ENCODE data around the gene LGMN. TPM values are rescaled to one million over a fixed set of nuclear protein-coding genes. Genes with fewer than 3 reads are reported as not detected.

LGMN gene
- total RNA-seq, 1 donor: 8.4 TPM

DNA sequence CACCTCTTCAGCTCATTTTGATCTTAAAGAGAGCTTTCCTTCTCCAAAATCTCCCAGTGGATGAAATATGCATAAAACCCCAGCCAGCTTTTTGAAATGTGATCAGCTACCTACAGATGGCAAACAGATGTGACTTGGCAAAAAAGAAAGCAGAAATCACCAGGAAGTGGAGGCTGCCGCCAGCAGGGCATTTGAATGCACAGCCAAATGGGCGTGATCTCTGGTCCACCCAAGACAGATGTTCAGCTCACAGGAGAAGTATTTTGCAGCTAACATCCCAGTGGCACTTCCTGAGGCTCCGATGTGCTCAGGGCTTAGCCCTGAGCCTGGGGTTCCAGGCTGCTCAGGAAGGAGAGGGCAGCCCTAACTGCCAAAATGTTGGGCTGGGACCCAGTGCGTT, 78.3 kb downstream of the LGMN start:
- Histone ChIP-seq H3K4me1 (ENCODE audit: insufficient read depth, low read length) (peaks cover 69% of the 10 kb centered on the region), H3K9me3 (ENCODE audit: low read depth, low read length) (no peaks in the 10 kb centered on the region), H3K27me3 (ENCODE audit: insufficient read depth, low read length) (no peaks in the 10 kb centered on the region), H3K4me3 (ENCODE audit: low read length) (no peak overlapping the region)

DNA sequence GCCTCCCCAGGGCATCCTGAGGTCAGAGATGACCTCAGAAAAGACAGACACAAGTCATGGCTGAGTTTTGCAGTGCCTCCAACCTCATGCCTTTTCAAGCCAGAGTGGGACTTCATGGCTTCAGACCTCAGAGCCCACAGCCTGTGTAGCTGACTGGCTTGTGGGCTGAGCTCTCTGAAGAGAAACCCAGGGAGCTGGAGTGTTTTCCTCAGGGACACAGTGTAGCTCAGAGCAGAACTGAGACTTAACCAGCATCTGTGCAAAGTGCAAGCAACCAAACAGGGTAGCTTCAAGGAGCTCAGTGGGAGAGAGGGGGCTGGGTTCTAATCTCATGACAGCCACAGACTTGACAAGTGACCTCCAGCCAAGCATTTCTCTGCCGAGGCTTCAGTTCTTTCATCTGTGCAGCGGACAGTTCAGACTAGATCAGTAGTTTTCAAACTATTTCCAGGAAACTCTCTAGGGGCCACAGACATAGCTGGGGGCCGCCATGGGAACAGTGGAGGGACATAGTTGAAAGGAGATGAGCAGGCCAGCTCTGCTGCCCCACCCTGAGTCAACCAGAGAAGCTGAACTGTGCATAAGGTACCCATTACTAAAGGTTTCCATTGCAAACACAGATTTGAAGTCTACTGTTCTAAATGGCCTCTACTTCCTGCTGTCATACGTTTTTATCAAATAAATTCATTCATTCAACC, 80.0 kb downstream of the LGMN start:
- Histone ChIP-seq H3K27me3 (ENCODE audit: insufficient read depth, low read length) (no peaks in the 10 kb centered on the region), H3K9me3 (ENCODE audit: low read depth, low read length) (no peaks in the 10 kb centered on the region), H3K4me1 (ENCODE audit: insufficient read depth, low read length) (peaks cover 69% of the 10 kb centered on the region), H3K4me3 (ENCODE audit: low read length) (no peak overlapping the region)

DNA sequence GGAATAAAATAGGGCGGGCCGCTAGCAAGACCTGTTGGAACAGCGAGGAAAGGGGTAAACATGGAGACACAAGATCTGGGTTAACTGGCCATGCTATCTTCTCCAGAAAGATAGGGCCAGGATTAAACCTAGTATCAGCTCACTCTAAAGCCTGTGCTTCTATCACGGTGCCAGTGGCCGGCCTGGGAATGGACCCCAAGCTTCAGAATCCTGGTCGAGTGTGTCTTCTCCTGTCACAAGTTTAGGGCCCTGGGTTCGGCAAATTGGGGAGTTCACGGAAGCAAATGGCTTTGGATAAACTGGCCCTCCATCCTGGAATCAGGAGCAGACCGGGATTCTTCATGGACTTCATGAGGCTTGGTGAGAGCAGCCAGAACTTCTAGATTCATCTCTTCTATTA, 82.2 kb downstream of the LGMN start:
- Histone ChIP-seq H3K4me1 (ENCODE audit: insufficient read depth, low read length) (peaks cover 89% of the 10 kb centered on the region), H3K9me3 (ENCODE audit: low read depth, low read length) (no peaks in the 10 kb centered on the region), H3K27me3 (ENCODE audit: insufficient read depth, low read length) (no peaks in the 10 kb centered on the region), H3K4me3 (ENCODE audit: low read length) (no peak overlapping the region)

DNA sequence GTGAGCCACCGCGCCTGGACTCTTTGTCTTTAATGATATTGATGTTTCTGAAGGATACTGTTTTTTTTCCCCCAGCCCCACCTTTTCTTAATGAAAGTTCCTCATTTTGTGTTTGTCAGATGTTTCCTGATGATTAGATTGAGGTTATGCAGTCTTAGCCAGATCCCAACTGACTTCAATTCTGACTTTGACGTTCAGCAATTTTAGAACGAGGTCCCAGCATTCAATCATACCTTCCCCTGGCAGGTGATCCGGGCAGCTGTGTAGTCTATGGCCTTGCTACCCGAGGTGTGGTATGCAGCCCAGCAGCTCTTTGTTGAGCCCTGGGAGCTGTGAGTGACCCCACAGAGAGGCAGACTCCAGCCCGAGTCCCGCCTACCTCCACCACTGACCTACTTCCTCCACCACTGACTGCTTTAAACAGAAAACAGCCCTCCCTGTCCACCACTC, 82.7 kb downstream of the LGMN start:
- H3K27me3 ChIP-seq (ENCODE audit: insufficient read depth, low read length): no peaks in the 10 kb centered on the region
- H3K4me3 ChIP-seq (ENCODE audit: low read length): no peak overlapping the region
- peaks cover 93% of the 10 kb centered on the region for H3K4me1 ChIP-seq (ENCODE audit: insufficient read depth, low read length)
- no peaks in the 10 kb centered on the region for H3K9me3 ChIP-seq (ENCODE audit: low read depth, low read length)

DNA sequence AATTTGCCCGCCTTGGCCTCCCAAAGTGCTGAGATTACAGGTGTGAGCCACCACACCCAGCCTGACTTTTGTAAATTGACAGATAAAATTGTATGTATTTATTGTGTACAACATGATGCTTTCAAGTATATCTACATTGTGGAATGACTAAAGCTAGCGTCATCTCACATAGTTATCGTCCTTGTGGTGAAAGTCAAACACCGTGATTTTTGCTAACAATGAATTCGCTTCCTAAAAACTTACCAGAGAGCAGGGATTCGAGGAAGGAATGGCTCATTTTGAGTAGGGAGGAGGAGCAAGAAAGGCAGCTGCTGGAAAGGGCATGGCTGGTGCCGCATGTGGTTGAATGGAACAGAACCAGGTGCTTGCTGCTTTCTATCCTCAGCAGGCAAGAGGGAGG, 85.4 kb downstream of the LGMN start:
- no peak overlapping the region for H3K4me3 ChIP-seq (ENCODE audit: low read length)
- H3K27me3 ChIP-seq (ENCODE audit: insufficient read depth, low read length): no peaks in the 10 kb centered on the region
- peaks cover 93% of the 10 kb centered on the region for H3K4me1 ChIP-seq (ENCODE audit: insufficient read depth, low read length)
- H3K9me3 ChIP-seq (ENCODE audit: low read depth, low read length): no peaks in the 10 kb centered on the region

DNA sequence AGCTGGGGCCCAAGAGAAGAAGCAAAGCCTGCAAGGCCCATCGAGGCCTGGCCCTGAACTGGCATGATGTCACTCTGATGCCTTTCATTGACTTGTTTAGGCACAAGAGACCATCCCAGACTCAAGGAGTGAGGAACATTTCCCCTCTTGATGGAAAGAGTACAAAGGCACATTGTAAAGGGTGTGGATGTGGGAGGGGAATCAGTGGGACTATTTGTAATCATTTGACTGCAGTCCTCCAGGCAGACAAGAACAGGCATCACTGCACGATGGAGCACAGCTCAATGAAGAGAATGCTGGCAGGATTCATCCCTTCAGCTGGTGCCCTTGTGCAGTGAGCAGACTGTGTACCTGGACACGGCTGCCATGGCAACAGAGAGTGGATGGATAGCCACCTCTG, 87.9 kb downstream of the LGMN start:
- H3K9me3 ChIP-seq (ENCODE audit: low read depth, low read length): no peaks in the 10 kb centered on the region
- peaks cover 99% of the 10 kb centered on the region for H3K4me1 ChIP-seq (ENCODE audit: insufficient read depth, low read length)
- H3K27me3 ChIP-seq (ENCODE audit: insufficient read depth, low read length): no peaks in the 10 kb centered on the region
- H3K4me3 ChIP-seq (ENCODE audit: low read length): no peak overlapping the region

DNA sequence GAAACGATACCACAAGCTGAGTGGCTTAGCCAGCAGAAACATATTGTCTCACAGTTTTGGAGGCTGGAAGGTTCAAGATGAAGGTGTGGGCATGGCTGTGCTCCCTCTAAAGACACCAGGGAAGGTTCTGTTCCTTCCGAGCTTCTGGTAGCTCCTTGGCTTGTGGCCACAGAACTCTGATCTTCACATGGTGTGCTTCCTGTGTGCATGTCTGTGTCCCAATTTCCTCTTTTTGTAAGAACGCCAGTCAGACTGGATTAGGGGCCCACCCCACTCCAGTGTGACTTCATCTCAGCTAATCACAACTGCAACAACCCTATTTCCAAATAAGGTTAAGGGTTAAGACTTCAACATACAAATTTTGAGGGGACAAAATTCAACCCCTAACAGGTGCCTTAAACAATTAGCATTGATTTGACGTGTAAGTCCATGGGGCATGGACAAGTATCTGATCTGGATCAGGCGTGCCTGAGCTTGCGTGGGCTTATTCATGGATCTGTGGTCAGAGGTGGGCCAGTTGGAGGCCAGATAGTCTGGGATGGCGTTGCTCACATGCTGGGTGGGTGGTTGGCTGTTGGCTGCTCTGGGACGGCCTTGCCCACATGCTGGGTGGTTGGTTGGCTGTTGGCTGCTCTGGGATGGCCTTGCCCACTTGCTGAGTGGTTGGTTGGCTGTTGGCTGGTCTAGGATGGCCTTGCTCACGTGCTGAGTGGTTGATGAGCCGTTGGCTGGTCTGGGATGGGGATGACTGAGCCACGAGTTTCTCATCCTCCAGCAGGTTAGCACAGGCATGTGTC, 88.5 kb downstream of the LGMN start:
- no peak overlapping the region for H3K4me3 ChIP-seq (ENCODE audit: low read length)
- peaks cover 99% of the 10 kb centered on the region for H3K4me1 ChIP-seq (ENCODE audit: insufficient read depth, low read length)
- H3K27me3 ChIP-seq (ENCODE audit: insufficient read depth, low read length): no peaks in the 10 kb centered on the region
- H3K9me3 ChIP-seq (ENCODE audit: low read depth, low read length): no peaks in the 10 kb centered on the region

DNA sequence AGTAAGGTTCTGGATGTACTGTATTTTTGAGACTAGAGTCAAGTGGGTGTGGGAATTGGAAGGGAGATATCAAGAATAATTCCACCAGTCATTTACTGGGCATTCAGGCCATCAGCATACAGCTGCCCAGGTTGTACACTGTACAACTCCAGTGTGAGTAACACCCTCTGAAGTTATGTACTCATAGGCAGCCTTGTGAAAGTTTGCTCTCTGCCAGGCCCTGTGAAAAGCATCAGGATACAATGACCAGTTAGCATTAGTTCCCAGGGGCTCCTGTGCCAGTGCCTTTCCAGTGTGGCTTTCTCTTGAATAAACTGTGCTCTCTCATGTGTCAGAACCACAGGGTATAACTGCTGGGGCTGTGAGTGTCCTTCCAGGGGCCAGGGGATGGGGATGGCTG, 89.7 kb downstream of the LGMN start:
- H3K4me1 ChIP-seq (ENCODE audit: insufficient read depth, low read length): peaks cover 97% of the 10 kb centered on the region
- no peaks in the 10 kb centered on the region for H3K27me3 ChIP-seq (ENCODE audit: insufficient read depth, low read length)
- no peaks in the 10 kb centered on the region for H3K9me3 ChIP-seq (ENCODE audit: low read depth, low read length)
- no peak overlapping the region for H3K4me3 ChIP-seq (ENCODE audit: low read length)

DNA sequence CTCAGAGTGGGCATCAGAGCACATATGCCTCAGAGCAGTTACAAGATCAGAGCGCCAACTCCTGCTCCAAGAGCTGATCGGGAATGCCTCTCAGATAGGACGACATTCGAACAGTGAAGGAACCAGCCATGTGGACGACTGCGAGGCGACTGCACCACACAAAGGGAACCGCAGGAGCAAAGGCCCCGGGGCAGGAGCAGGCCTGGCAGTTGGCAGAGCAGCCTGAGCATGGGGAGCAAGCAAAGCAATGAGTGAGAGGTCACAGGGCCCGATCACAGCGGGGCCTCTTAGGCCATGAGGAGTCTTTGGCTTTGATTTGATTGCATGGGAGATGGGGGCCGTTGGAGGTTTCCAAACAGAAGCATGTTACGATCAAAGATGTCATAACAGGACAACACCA, 90.3 kb downstream of the LGMN start:
- no peak overlapping the region for H3K4me3 ChIP-seq (ENCODE audit: low read length)
- no peaks in the 10 kb centered on the region for H3K27me3 ChIP-seq (ENCODE audit: insufficient read depth, low read length)
- no peaks in the 10 kb centered on the region for H3K9me3 ChIP-seq (ENCODE audit: low read depth, low read length)
- peaks cover 94% of the 10 kb centered on the region for H3K4me1 ChIP-seq (ENCODE audit: insufficient read depth, low read length)

DNA sequence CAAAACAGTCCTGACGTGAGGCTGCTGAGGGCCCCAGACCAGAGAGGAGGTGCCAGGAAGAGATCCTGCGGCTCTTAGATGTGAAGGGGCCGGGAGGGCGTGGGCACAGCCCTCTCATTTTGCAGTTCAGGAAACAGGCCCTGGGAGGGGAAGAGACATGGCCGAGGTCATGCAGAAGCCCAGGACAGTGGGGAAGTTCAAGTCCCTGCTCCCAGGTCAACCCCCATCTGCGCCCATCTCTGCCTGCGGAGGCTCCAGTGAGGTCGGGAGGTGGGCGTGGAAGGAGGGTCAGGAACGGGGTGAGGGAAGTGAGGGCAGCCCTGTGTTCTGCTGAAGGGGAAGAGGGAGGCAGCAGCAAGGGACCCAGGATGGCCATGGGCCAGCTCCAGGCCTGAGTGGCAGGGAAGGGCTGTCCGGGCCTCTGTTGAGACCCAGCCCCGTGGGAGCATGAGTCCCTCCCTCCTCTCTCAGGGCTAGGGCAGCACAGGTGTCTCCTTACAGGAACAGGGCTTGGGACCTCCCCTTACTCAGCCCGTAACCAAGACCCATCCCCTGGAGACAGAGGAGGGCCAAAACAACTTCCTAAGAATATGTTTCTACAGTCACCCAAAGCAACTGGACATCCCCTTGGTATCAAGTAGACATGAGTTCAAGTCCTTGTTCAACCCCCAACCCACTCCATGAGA, 90.8 kb downstream of the LGMN start:
- Histone ChIP-seq H3K4me3 (ENCODE audit: low read length) (no peak overlapping the region), H3K9me3 (ENCODE audit: low read depth, low read length) (no peaks in the 10 kb centered on the region), H3K4me1 (ENCODE audit: insufficient read depth, low read length) (peaks cover 90% of the 10 kb centered on the region), H3K27me3 (ENCODE audit: insufficient read depth, low read length) (no peaks in the 10 kb centered on the region)

DNA sequence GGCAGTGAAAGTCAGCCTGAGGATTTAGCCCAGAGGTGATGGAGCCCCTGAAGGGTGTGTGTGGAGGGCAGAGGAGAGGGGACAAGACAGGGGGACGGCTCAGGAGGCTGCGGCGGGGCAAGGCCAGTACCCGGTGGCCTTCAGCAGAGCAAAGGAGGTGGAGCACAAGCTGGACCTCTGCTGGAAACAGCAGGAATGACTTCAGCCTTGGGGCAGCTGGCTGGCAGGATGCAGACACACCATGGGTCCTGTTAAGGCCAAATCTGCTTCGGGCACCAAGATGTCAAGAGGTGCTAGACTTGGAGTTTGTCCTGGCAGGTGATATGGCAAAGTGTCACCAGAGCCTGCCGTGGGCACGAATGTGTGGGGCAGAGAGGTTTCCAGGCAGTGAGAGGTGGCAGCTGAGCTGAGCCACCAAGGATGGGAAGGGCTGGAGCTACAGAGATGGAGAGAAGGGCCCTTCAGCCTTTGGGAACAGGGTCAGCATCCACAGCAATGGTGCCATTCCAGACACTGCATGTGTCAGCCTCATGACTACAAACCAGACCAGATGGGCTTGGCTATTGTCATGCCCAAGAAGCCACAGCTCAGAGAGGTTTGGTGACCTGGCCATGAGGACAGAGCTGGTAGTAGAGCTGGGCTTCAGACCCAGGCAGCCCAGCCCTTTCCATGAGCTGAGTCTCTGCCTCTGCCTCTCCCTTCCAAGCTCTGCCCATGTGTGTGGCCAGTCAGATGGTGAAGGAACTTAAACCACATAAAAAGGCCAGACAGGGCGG, 91.9 kb downstream of the LGMN start:
- Histone ChIP-seq H3K27me3 (ENCODE audit: insufficient read depth, low read length) (no peaks in the 10 kb centered on the region), H3K4me3 (ENCODE audit: low read length) (peak overlapping the region; percentile 90), H3K9me3 (ENCODE audit: low read depth, low read length) (no peaks in the 10 kb centered on the region), H3K4me1 (ENCODE audit: insufficient read depth, low read length) (peaks cover 86% of the 10 kb centered on the region)

DNA sequence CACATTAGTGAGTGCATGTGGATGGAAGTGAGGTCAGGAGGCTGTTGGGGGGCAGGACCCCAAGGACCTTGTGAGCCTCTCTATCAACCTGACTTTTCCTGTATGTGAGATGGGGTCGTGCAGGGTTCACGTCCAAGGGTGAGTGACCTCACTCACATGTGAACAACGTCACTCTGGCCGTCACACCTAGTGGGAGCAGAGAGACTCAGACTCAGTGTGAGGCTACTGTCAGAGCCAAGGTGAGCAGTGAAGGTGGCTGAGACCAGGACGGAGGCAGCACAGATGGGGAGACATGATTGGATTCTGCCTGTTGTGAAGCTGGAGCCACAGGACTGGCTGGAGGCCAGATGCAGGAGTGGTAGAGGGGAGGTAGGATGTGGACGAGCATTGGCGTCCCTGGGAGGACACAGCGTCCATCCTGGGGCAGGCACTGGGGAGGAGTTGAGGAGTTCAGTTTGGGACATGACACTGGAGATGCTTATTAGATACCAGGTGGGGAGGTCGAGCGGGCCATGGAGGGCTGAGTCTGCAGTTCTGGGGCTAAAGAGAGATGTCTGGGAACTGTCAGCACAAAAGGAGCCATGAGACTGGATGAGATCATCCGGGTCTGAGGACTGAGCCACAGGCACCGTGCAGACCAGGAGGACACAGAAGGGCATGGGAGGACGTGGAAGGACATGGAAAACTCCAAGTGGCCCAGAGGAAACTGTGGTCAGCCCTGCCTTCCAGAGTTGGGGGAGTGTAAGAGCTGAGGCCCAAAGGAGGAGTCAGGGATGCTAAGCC, 92.8 kb downstream of the LGMN start:
- Histone ChIP-seq H3K4me1 (ENCODE audit: insufficient read depth, low read length) (peaks cover 86% of the 10 kb centered on the region), H3K27me3 (ENCODE audit: insufficient read depth, low read length) (no peaks in the 10 kb centered on the region), H3K4me3 (ENCODE audit: low read length) (peak overlapping the region; percentile 90), H3K9me3 (ENCODE audit: low read depth, low read length) (no peaks in the 10 kb centered on the region)

DNA sequence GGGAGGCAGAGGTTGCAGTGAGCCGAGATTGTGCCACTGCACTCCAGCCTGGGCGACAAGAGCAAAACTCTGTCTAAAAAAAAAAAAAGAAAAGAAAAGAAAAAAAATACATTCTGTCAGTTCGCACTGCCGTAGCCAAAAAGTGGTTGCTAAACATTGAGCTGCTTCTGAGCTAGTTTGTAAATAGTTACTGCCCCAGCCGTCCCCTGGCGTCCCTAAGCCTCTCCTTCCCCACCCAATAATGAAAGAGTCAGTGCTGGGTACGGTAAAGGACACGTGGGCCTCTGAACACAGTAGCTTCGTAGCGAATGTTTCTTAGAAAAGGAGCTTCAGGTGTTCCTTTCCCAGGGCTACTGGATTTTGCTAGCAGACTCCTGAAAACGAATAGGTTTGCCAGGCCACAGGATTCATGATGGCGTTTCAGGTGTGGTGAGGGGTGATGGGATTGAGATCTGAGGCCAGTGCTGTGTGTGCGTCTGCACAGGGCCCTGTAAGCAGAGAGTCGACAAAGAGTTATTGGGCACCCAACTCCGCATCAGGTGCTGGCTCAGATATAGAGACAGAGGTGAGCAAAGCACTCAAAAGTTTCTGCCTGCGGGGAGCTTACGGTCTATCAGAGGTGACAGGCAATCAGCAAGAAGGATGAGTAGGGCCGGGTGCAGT, 94.1 kb downstream of the LGMN start:
- Histone ChIP-seq H3K4me1 (ENCODE audit: insufficient read depth, low read length) (peaks cover 86% of the 10 kb centered on the region), H3K4me3 (ENCODE audit: low read length) (peak overlapping the region; percentile 90), H3K9me3 (ENCODE audit: low read depth, low read length) (no peaks in the 10 kb centered on the region), H3K27me3 (ENCODE audit: insufficient read depth, low read length) (no peaks in the 10 kb centered on the region)

Data from mononuclear cell (primary cell).